CD4-positive, alpha-beta T cell treated with Interleukin-10 for 1 hour (primary cell): ENCODE measurements around the gene SCLY.

Experiments
- DNase-seq: peaks from one replicate; pipeline ENCODE4 v3.0.0-alpha.2; 2020

Gene SCLY

GRCh38 chr2:238141541-238142318 lies 80.9 kb downstream of the SCLY start:
- no peak for DNase-seq

GRCh38 chr2:238142382-238143205 lies 81.8 kb downstream of the SCLY start:
- no peak for DNase-seq

- no peak for DNase-seq
Measured at GRCh38 chr2:238143239-238143951, 82.6 kb downstream of the SCLY start.

DNA sequence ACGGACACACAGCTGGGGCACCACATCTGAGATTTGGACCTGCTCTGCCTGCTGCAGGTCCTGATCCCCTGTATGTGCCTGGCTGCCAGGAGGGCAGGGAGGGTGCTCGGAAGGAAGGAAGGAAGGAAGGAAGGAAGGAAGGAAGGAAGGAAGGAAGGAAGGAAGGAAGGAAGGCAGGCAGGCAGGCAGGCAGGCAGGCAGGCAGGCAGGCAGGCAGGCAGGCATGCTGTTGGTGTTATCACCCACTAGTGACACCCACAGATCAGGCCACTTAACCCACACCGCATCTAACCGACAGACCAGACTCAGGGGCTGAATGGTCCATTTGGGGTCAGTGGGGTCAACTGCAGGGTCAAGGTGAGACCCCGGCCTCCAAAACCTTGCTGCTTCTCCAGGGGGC lies 83.5 kb downstream of the SCLY start:
- no peak for DNase-seq

- DNase-seq, result no peak
Measured at GRCh38 chr2:238145046-238145445, 84.2 kb downstream of the SCLY start.

DNA sequence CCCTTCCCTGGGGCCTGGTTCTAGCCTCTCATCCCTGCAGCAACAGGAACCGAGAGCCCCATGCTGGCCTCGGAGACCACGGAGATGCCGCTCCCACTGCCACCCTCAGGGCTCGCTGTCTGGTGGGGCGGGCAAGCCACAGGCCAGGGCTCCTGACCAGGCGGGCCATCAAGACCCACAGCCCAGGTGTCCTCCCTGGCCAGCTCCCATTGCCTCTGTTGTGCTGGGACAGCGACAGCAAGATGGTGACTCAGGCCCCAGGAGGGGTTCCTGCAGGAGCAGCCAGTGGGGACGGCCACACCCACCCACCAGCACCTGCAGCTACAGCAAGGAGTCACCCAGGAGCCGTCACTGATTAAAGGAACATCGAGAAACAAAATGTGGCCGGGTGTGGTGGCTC lies 85.0 kb downstream of the SCLY start:
- DNase-seq, result no peak

DNA sequence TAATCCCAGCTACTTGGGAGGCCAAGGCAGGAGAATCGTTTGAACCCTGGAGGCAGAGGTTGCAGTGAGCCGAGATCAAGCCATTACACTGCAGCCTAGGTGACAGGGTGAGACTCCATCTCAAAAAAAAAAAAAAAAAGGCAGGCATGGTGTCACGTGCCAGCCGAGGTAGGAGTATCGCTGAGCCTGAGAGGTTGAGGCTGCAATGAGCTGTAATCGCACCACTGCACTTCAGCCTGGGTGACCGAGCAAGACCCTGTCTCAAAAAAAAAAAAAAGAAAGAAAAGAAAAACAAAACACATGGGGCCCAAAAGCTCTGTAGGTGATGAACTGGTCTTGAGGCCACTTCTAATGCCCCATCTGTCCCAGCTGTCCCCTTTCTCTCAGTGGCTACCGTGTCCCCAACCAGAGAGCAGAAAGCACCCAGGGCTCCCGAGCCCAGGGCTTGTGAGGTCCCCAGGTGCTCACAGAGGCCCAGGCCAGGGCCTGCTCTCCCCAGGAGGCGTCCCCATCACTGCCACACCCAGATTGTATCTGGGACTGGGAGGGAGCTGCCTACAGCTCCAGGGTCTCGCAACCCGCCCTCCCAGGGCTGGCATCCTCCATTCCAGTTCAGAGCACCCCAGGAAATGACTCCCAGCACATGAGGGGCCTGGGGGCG lies 86.2 kb downstream of the SCLY start:
- DNase-seq, result no peak

DNA sequence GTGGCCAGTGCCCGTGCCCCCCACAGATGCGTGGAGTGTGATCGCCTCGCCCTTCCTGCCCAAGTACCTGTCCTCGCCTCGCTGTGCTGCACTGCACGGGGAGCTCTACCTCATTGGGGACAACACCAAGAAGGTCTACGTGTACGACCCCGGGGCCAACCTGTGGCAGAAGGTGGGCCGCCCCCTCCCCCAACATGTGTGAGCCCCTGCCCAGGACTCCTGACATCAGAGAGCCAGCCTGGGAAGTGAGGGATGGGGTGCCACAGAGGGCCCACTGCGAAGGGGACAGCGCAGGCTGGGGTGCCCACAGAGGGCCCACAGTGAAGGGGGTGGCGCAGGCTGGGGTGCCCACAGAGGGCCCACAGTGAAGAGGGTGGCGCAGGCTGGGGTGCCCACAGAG lies 88.2 kb downstream of the SCLY start:
- no peak for DNase-seq
